Measurements from ENCODE around the gene MACROD1. TPM values are rescaled to one million over a fixed set of nuclear protein-coding genes. Genes with fewer than 3 reads are reported as not detected.

MACROD1 gene
- total RNA-seq, 1 donor from 2014 or later: 91.9 TPM

- H3K36me3 ChIP-seq (ENCODE audit: control insufficient read depth in 3 of 3, insufficient read depth in 3 of 3, low read length in 3 of 3): peaks cover 0 to 4% (median 0%) of the 10 kb centered on the region in 3 donors
- no peaks in the 10 kb centered on the region for H3K27me3 ChIP-seq (ENCODE audit: control insufficient read depth in 3 of 3, insufficient read depth in 3 of 3, low read length in 3 of 3)
- H3K4me3 ChIP-seq (ENCODE audit: low read length in 3 of 3): peak within 1 kb of the TSS; percentile 75 to 92 (median 90)
- peaks cover 30 to 45% (median 37%) of the 10 kb centered on the region in 3 donors for H3K4me1 ChIP-seq (ENCODE audit: control insufficient read depth in 3 of 3, insufficient read depth in 3 of 3, low read length in 3 of 3)
- no peaks in the 10 kb centered on the region for H3K9me3 ChIP-seq (ENCODE audit: control insufficient read depth in 3 of 3, low read length in 3 of 3)
- peak within 1 kb of the TSS; percentile 78 to 93 (median 90) for H3K9ac ChIP-seq (ENCODE audit: low read depth in 1 of 3, low read length in 3 of 3)
- H3K27ac ChIP-seq (ENCODE audit: low read depth, low read length): peak within 1 kb of the TSS; percentile 92
Observed at GRCh38 chr11:64185693-64186491, 20.0 kb upstream of the MACROD1 start, which contains the start of gene STIP1. TSS of gene STIP1 (plus strand) at chr11:64186171. CDS start at chr11:64186262, 91 bp downstream.

- H3K9me3 ChIP-seq (ENCODE audit: control insufficient read depth in 3 of 3, low read length in 3 of 3): no peaks in the 10 kb centered on the region
- peak overlapping the region; percentile 78 to 93 (median 90) for H3K9ac ChIP-seq (ENCODE audit: low read depth in 1 of 3, low read length in 3 of 3)
- peak overlapping the region; percentile 75 to 92 (median 90) for H3K4me3 ChIP-seq (ENCODE audit: low read length in 3 of 3)
- H3K36me3 ChIP-seq (ENCODE audit: control insufficient read depth in 3 of 3, insufficient read depth in 3 of 3, low read length in 3 of 3): peaks cover 0 to 4% (median 0%) of the 10 kb centered on the region in 3 donors
- H3K27ac ChIP-seq (ENCODE audit: low read depth, low read length): peak overlapping the region; percentile 92
- H3K27me3 ChIP-seq (ENCODE audit: control insufficient read depth in 3 of 3, insufficient read depth in 3 of 3, low read length in 3 of 3): no peaks in the 10 kb centered on the region
- H3K4me1 ChIP-seq (ENCODE audit: control insufficient read depth in 3 of 3, insufficient read depth in 3 of 3, low read length in 3 of 3): peaks cover 37 to 51% (median 43%) of the 10 kb centered on the region in 3 donors
Observed at GRCh38 chr11:64185175-64185692, 19.3 kb upstream of the MACROD1 start.

- Histone ChIP-seq H3K27ac (ENCODE audit: low read depth, low read length) (peak overlapping the region; percentile 40), H3K9me3 (ENCODE audit: control insufficient read depth in 3 of 3, low read length in 3 of 3) (no peaks in the 10 kb centered on the region), H3K27me3 (ENCODE audit: control insufficient read depth in 3 of 3, insufficient read depth in 3 of 3, low read length in 3 of 3) (no peaks in the 10 kb centered on the region), H3K4me3 (ENCODE audit: low read length in 3 of 3) (peak overlapping the region in 2 of 3 donors; percentile 22 to 32), H3K4me1 (ENCODE audit: control insufficient read depth in 3 of 3, insufficient read depth in 3 of 3, low read length in 3 of 3) (peaks cover 41 to 59% (median 48%) of the 10 kb centered on the region in 3 donors), H3K9ac (ENCODE audit: low read depth in 1 of 3, low read length in 3 of 3) (peak overlapping the region; percentile 24 to 93 (median 45)), H3K36me3 (ENCODE audit: control insufficient read depth in 3 of 3, insufficient read depth in 3 of 3, low read length in 3 of 3) (peaks cover 0 to 9% (median 2%) of the 10 kb centered on the region in 3 donors)
Observed at GRCh38 chr11:64183890-64184289, 18.0 kb upstream of the MACROD1 start.

GRCh38 chr11:64181506-64182411, 15.8 kb upstream of the MACROD1 start:
- H3K9ac ChIP-seq (ENCODE audit: low read depth in 1 of 3, low read length in 3 of 3): peak overlapping the region; percentile 82 to 94 (median 88)
- peak overlapping the region; percentile 95 for H3K27ac ChIP-seq (ENCODE audit: low read depth, low read length)
- H3K4me1 ChIP-seq (ENCODE audit: control insufficient read depth in 3 of 3, insufficient read depth in 3 of 3, low read length in 3 of 3): peaks cover 41 to 59% (median 48%) of the 10 kb centered on the region in 3 donors
- H3K9me3 ChIP-seq (ENCODE audit: control insufficient read depth in 3 of 3, low read length in 3 of 3): no peaks in the 10 kb centered on the region
- peak overlapping the region; percentile 68 to 82 (median 78) for H3K4me3 ChIP-seq (ENCODE audit: low read length in 3 of 3)
- peaks cover 0 to 6% (median 2%) of the 10 kb centered on the region in 3 donors for H3K36me3 ChIP-seq (ENCODE audit: control insufficient read depth in 3 of 3, insufficient read depth in 3 of 3, low read length in 3 of 3)
- H3K27me3 ChIP-seq (ENCODE audit: control insufficient read depth in 3 of 3, insufficient read depth in 3 of 3, low read length in 3 of 3): no peaks in the 10 kb centered on the region

GRCh38 chr11:64180891-64181290, 15.0 kb upstream of the MACROD1 start:
- Histone ChIP-seq H3K4me1 (ENCODE audit: control insufficient read depth in 3 of 3, insufficient read depth in 3 of 3, low read length in 3 of 3) (peaks cover 41 to 59% (median 48%) of the 10 kb centered on the region in 3 donors), H3K4me3 (ENCODE audit: low read length in 3 of 3) (peak overlapping the region; percentile 68 to 82 (median 78)), H3K9ac (ENCODE audit: low read depth in 1 of 3, low read length in 3 of 3) (peak overlapping the region; percentile 82 to 94 (median 88))

GRCh38 chr11:64178951-64179639, 13.2 kb upstream of the MACROD1 start:
- H3K36me3 ChIP-seq (ENCODE audit: control insufficient read depth in 3 of 3, insufficient read depth in 3 of 3, low read length in 3 of 3): peaks cover 0 to 6% (median 2%) of the 10 kb centered on the region in 3 donors
- H3K4me3 ChIP-seq (ENCODE audit: low read length in 3 of 3): no peak overlapping the region
- peaks cover 31 to 46% (median 35%) of the 10 kb centered on the region in 3 donors for H3K4me1 ChIP-seq (ENCODE audit: control insufficient read depth in 3 of 3, insufficient read depth in 3 of 3, low read length in 3 of 3)
- H3K9ac ChIP-seq (ENCODE audit: low read depth in 1 of 3, low read length in 3 of 3): no peak overlapping the region
- no peak overlapping the region for H3K27ac ChIP-seq (ENCODE audit: low read depth, low read length)
- H3K9me3 ChIP-seq (ENCODE audit: control insufficient read depth in 3 of 3, low read length in 3 of 3): no peaks in the 10 kb centered on the region
- H3K27me3 ChIP-seq (ENCODE audit: control insufficient read depth in 3 of 3, insufficient read depth in 3 of 3, low read length in 3 of 3): no peaks in the 10 kb centered on the region

More at GRCh38 chr11:64180891-64181290, 15.0 kb upstream of the MACROD1 start:
- no peaks in the 10 kb centered on the region for H3K9me3 ChIP-seq (ENCODE audit: control insufficient read depth in 3 of 3, low read length in 3 of 3)
- no peaks in the 10 kb centered on the region for H3K27me3 ChIP-seq (ENCODE audit: control insufficient read depth in 3 of 3, insufficient read depth in 3 of 3, low read length in 3 of 3)
- H3K36me3 ChIP-seq (ENCODE audit: control insufficient read depth in 3 of 3, insufficient read depth in 3 of 3, low read length in 3 of 3): peaks cover 0 to 6% (median 2%) of the 10 kb centered on the region in 3 donors
- H3K27ac ChIP-seq (ENCODE audit: low read depth, low read length): peak overlapping the region; percentile 95

GRCh38 chr11:64178203-64178602, 12.3 kb upstream of the MACROD1 start:
- Histone ChIP-seq H3K9me3 (ENCODE audit: control insufficient read depth in 3 of 3, low read length in 3 of 3) (no peaks in the 10 kb centered on the region), H3K4me1 (ENCODE audit: control insufficient read depth in 3 of 3, insufficient read depth in 3 of 3, low read length in 3 of 3) (peaks cover 23 to 37% (median 27%) of the 10 kb centered on the region in 3 donors), H3K27ac (ENCODE audit: low read depth, low read length) (no peak overlapping the region), H3K27me3 (ENCODE audit: control insufficient read depth in 3 of 3, insufficient read depth in 3 of 3, low read length in 3 of 3) (no peaks in the 10 kb centered on the region), H3K36me3 (ENCODE audit: control insufficient read depth in 3 of 3, insufficient read depth in 3 of 3, low read length in 3 of 3) (peaks cover 0 to 6% (median 2%) of the 10 kb centered on the region in 3 donors), H3K9ac (ENCODE audit: low read depth in 1 of 3, low read length in 3 of 3) (peak overlapping the region in 1 of 3 donors; percentile 16), H3K4me3 (ENCODE audit: low read length in 3 of 3) (no peak overlapping the region)

- Histone ChIP-seq H3K36me3 (ENCODE audit: control insufficient read depth in 3 of 3, insufficient read depth in 3 of 3, low read length in 3 of 3) (peaks cover 0 to 6% (median 2%) of the 10 kb centered on the region in 3 donors), H3K27ac (ENCODE audit: low read depth, low read length) (no peak overlapping the region), H3K9me3 (ENCODE audit: control insufficient read depth in 3 of 3, low read length in 3 of 3) (no peaks in the 10 kb centered on the region), H3K9ac (ENCODE audit: low read depth in 1 of 3, low read length in 3 of 3) (no peak overlapping the region), H3K27me3 (ENCODE audit: control insufficient read depth in 3 of 3, insufficient read depth in 3 of 3, low read length in 3 of 3) (no peaks in the 10 kb centered on the region), H3K4me3 (ENCODE audit: low read length in 3 of 3) (no peak overlapping the region), H3K4me1 (ENCODE audit: control insufficient read depth in 3 of 3, insufficient read depth in 3 of 3, low read length in 3 of 3) (peaks cover 17 to 26% (median 19%) of the 10 kb centered on the region in 3 donors)
Observed at GRCh38 chr11:64176751-64177150, 10.8 kb upstream of the MACROD1 start.
